Measurements from ENCODE around the gene ABCB1.

The ABCB1 gene

DNA sequence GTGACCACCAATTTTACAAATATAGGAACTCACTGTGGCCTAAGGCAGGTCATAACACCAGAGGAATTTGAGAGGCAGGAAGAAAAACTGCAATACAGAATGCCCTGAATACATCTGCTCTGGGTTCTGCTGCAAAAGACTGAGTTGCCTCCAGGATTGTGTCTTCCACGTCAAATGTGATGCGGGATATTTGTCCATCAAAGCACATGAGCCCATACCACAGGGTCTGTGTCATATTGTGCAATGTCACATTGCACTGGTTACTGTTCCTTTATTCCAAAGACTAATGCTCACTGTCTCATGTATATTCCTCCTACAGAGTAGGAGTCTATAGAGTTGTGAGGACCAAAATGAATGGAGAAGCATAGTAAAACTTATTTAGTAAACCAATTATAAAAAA, 66.6 kb downstream of the ABCB1 start:
- DNase-seq (ENCODE audit: low read depth): no peak
- no peak overlapping the region for H3K4me3 ChIP-seq (ENCODE audit: control insufficient read depth, low read depth, low read length)
- TF ChIP-seq, protein P1, sequence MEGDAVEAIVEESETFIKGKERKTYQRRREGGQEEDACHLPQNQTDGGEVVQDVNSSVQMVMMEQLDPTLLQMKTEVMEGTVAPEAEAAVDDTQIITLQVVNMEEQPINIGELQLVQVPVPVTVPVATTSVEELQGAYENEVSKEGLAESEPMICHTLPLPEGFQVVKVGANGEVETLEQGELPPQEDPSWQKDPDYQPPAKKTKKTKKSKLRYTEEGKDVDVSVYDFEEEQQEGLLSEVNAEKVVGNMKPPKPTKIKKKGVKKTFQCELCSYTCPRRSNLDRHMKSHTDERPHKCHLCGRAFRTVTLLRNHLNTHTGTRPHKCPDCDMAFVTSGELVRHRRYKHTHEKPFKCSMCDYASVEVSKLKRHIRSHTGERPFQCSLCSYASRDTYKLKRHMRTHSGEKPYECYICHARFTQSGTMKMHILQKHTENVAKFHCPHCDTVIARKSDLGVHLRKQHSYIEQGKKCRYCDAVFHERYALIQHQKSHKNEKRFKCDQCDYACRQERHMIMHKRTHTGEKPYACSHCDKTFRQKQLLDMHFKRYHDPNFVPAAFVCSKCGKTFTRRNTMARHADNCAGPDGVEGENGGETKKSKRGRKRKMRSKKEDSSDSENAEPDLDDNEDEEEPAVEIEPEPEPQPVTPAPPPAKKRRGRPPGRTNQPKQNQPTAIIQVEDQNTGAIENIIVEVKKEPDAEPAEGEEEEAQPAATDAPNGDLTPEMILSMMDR (conservative IDR thresholded peaks at IDR 0.05; ENCODE audit: control insufficient read depth, insufficient read depth, low read depth, low read length): no peak

DNA sequence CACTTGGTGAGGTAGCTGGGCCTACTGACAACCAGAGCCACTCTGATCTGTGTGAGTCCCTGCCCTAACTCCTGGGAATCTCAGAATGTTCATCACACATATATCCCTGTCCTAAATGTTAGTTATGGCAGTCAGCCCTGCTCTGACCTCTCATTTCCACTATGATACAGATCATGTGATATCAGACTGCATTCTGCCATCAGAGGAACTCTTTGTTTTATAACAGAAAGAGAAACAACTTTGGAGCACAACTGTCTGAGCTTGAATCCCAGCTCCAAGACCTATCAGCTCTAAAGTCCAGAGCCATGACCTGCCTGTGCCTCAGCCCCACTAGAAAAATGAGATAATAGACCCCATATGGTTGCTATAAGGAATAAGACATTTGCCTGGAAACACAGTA, 70.6 kb downstream of the ABCB1 start:
- H3K4me3 ChIP-seq (ENCODE audit: control insufficient read depth, low read depth, low read length): no peak overlapping the region
- TF ChIP-seq, protein P1 (conservative IDR thresholded peaks at IDR 0.05; ENCODE audit: control insufficient read depth, insufficient read depth, low read depth, low read length): no peak
- DNase-seq (ENCODE audit: low read depth): no peak

DNA sequence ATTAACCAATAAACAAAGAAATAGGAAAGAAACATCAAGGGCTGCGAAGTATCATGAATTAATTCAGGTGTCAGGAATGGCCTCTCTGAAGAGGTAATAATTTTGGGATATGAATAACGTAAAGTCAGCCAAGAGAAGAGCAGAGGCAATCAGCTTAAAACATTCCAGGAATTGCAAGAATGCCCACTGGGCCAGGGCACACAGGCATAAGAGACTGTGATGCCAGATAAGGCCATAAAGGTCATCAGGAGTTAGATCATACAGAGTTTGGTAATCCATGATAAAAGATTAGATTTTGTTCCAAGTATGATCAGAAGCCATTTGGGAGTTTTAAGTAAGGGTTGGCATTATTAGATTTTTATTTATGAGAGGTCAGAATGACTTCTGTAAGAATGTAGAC, 72.0 kb downstream of the ABCB1 start:
- TF ChIP-seq, protein P1 (conservative IDR thresholded peaks at IDR 0.05; ENCODE audit: control insufficient read depth, insufficient read depth, low read depth, low read length): no peak
- H3K4me3 ChIP-seq (ENCODE audit: control insufficient read depth, low read depth, low read length): no peak overlapping the region
- DNase-seq (ENCODE audit: low read depth): no peak

DNA sequence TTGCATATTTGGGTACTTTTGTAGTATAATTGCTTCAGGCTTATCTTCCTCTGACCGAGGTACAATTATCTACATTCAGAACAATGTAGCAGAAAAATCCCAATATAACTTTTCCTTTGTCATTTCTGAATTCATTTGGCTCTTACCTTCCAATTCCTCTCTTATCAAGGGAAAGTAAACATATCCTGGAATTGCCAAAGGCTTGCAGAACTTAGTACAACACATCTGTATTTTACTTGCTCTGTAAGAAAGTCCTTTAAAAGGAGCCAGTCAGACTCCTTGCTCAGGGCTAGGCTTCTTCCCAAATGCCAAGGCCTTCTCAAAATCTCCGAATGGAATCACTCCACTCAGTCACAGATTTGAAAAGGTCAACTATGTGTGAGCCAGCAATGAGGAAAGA, 81.9 kb downstream of the ABCB1 start:
- no peak overlapping the region for H3K4me3 ChIP-seq (ENCODE audit: control insufficient read depth, low read depth, low read length)
- TF ChIP-seq, protein P1 (conservative IDR thresholded peaks at IDR 0.05; ENCODE audit: control insufficient read depth, insufficient read depth, low read depth, low read length): no peak
- no peak for DNase-seq (ENCODE audit: low read depth)

DNA sequence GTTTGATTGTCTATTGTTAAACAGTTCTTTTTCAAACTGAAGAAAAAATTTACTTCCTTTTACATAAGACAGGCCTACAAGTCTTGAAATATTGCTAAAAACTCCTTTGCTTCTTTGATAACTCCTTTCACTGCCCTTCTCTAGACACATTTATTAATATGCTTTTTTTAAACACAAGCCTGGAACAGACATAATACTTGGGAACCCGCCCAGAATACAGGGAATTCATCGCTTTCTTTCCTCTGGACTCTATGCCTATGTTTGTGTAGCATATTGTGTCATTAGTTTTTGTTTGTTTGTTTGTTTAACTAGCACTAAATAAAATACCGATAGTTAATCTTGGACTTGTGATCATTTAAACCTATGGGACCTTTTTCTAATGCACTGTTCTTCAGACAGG, 82.8 kb downstream of the ABCB1 start:
- H3K4me3 ChIP-seq (ENCODE audit: control insufficient read depth, low read depth, low read length): no peak overlapping the region
- no peak for DNase-seq (ENCODE audit: low read depth)
- TF ChIP-seq, protein P1 (conservative IDR thresholded peaks at IDR 0.05; ENCODE audit: control insufficient read depth, insufficient read depth, low read depth, low read length): no peak

DNA sequence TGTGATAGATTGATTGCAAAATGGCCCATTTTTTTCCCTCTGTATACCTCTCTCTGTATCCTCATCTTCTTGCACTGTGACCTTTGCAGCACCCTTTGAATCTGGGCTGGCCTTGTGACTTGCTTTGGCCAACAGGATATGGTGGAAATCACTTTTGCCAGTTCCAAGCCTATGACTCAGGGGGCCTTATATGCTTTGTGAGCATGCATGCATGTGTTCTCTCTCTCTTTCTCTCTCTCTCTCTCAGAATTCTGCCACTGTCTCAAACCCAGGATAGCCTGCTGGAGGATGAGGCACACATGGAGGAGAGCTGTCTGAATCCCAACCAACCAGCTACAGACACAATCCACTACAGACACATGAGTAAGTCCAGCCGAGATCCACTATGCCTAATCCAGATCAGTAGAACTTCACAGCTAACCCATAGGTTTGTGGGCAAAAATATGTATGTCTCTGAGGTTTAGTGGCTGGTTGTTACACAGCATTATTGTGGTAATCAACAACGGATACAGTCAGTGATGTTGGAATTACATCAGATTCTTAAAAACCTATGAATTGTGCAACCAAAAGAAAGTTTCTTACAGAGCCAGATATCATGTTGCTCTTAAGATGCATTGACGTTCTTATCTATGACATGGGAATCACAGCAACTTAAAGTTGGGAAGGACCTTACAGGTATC, 83.4 kb downstream of the ABCB1 start:
- H3K4me3 ChIP-seq (ENCODE audit: control insufficient read depth, low read depth, low read length): no peak overlapping the region
- DNase-seq (ENCODE audit: low read depth): peak; percentile 36
- TF ChIP-seq, protein P1 (conservative IDR thresholded peaks at IDR 0.05; ENCODE audit: control insufficient read depth, insufficient read depth, low read depth, low read length): no peak
